Endometrial microvascular endothelial cells (primary cell): ENCODE results near the gene CCNF. TPM values are rescaled to one million over a fixed set of nuclear protein-coding genes. Genes with fewer than 3 reads are reported as not detected.

Source experiments
- total RNA-seq: library from RNA; depleted of rRNA; stranded (reverse); fragments of >200 nt; gene quantifications from one replicate; pipeline ENCODE4 v1.2.3, GENCODE V29; 2015; ENCODE audit errors: inconsistent ontology term

CCNF gene
- total RNA-seq, 1 donor from 2014 or later = 43.1 TPM

Other genes with a start within 250 kb of the CCNF start
- gene CASKIN1, start 232.8 kb upstream of the CCNF start, total RNA-seq = not detected
- gene MLST8, start 224.0 kb upstream of the CCNF start, total RNA-seq = 40.6 TPM
- gene BRICD5, start 218.6 kb upstream of the CCNF start, total RNA-seq = 1.9 TPM
- 21.6 TPM for gene PGP, start 214.6 kb upstream of the CCNF start, total RNA-seq
- 34.6 TPM for gene E4F1, start 205.9 kb upstream of the CCNF start, total RNA-seq
- gene DNASE1L2, start 193.0 kb upstream of the CCNF start, total RNA-seq = 0.09 TPM
- 31.7 TPM for gene ECI1, start 177.9 kb upstream of the CCNF start, total RNA-seq
- gene RNPS1, start 161.3 kb upstream of the CCNF start, total RNA-seq = 177 TPM
- 43.3 TPM for gene ABCA3, start 88.7 kb upstream of the CCNF start, total RNA-seq
- gene TEDC2, start 30.7 kb downstream of the CCNF start, total RNA-seq = 10.1 TPM
- gene NTN3, start 41.9 kb downstream of the CCNF start, total RNA-seq = not detected
- 15.1 TPM for gene TBC1D24, start 45.7 kb downstream of the CCNF start, total RNA-seq
- gene ATP6V0C, start 84.5 kb downstream of the CCNF start, total RNA-seq = 55.0 TPM
- gene AMDHD2, start 90.9 kb downstream of the CCNF start, total RNA-seq = 26.0 TPM
- not detected for gene CEMP1, start 102.0 kb downstream of the CCNF start, total RNA-seq
- 15.5 TPM for gene PDPK1, start 108.6 kb downstream of the CCNF start, total RNA-seq